Measurements from ENCODE around the gene NIT1.

The NIT1 gene

DNA sequence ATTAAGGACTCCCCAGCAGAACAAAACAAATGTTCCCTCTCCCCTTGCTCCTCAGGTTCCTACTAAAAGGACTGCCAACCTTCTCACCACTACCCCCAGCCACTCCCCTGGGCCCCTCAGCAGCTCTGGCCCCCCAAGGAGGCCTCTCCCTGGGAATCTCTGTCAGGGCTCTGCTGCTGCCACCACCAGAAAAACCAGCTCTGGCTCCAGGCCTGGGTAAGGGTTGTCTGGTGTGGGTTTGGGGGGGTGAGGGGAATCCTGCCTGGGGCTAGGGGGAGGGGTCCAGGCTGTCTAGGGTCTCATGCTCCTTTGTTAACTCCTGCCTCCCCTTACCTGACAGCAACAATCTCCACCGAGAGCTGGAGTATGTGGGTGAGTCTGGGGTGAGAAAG, 33.3 kb upstream of the NIT1 start:
- no peak for DNase-seq

DNA sequence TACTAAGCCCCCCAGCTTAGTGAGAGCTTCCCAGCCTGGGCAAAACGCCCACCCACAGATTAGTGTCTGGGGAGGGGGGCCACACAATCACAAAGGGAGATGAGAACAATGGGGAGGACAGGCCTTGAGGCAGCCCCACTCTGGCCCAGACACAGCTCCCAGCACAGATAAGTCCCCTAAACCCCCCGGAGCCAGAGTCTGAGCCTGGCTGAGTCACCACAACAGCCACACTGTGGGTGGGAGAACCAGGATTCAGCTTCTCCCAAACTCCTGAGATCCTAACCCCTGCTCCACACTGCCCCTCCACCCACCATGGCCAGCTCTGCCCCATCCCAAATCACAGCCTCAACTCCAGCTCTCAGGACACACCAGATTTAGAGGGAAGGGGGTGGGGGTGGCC, 32.7 kb upstream of the NIT1 start:
- no peak for DNase-seq

- DNase-seq = no peak
Measured at GRCh38 chr1:161086457-161086856, 31.4 kb upstream of the NIT1 start.

DNA sequence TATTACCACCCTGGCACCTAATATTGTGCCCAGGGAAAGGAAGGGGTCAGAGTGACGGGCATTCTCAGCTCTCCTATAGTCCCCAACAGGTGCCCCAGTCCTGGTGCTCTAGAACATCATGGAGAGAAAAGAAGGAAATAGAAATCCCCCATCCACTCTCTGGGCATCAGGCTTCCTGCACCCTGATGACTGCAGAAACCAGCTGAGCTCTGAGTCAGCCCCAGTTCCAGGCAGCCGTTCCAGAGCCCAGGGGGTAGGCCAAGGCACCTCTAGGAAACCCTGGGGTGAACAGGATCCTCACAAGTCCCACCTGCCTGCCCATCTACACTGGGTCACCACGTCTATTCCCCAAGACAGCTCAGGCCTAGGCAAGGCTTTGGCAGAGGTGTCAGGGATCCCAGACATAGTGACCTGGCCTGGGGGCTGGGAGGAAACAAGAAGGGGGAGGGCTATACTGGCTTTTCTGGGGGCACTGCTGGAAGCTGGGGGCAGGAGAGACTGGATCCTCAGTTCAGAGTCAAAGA, 29.3 kb upstream of the NIT1 start:
- no peak for DNase-seq

DNA sequence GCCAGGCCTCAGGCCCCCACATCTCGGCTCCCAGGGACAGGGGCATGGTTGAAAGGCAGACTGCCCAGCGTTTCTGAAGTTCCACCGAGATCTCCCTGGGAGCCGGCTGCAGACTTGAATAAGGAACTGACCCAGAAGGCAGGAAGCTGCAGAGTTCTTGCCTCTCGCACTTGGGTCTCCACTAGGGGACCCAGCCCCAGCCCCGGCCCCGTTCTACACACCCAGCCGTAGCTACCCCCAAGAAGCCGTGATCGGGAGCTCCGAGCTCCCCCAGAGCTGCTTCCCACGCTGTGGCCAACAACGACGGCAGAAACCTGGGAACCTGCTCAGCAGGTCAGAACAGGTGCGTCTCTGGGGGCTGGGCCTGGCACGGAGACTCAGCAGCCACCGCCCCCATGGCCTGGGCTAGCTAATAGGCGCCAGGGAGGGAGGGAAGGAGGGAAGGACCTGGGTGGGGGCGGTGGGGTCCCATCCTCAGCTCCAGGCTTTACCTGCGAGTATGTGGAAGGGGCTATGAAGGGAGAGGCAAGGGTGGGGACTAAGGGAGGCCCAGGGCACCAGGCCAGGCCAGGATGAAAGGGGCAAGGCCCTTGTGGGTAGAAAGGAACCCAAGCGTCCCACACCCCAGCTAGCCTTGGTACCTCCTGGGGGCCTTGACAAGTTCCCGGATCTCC, 28.5 kb upstream of the NIT1 start, which contains the start of gene NECTIN4:
TSS of gene NECTIN4 (minus strand) at position 308 of the 674 bp plus-strand sequence. CDS start at position 46, 262 bp downstream.
- no peak for DNase-seq

GRCh38 chr1:161089938-161090337, 28.0 kb upstream of the NIT1 start:
- no peak for DNase-seq

GRCh38 chr1:161090617-161091016, 27.3 kb upstream of the NIT1 start:
- no peak for DNase-seq

- no peak for DNase-seq
Measured at GRCh38 chr1:161091093-161091492, 26.8 kb upstream of the NIT1 start.

GRCh38 chr1:161091796-161092507, 26.0 kb upstream of the NIT1 start:
- no peak for DNase-seq

- DNase-seq = no peak
Measured at GRCh38 chr1:161092621-161093028, 25.3 kb upstream of the NIT1 start.

DNA sequence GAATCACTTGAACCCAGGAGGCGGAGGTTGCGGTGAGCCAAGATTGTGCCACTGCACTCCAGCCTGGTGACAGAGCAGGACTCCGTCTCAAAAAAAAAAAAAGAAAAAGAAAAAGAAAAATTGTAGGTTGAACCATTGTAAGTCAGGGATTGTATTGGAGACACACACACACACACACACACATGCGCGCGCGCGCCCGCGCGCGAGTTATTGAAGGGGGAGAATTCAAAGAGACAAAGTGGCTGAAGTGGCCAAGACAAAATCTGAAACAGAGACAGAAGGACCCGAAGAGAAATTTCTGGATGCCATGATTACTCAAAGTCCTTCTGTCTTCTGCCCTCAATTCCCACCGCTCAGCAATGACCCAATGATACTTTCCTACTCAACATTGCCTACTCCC, 23.4 kb upstream of the NIT1 start:
- no peak for DNase-seq

DNA sequence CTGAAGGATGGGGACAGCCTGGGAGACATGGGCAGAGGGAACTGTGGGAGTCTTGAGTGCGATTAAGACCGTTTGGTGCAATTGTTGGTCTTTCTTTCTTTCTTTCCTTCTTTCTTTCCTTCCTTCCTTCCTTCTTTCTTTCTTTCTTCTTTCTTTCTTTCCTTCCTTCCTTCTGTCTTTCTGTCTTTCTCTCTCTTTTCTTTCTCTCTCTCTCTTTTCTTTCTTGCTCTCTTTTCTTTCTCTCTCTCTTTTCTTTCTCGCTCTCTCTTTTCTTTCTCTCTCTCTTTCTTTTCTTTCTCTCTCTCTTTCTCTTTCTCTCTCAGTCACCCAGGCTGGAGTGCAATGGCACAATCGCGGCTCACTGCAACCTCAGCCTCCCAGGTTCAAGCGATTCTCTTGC, 22.7 kb upstream of the NIT1 start:
- DNase-seq = no peak

GRCh38 chr1:161096015-161096414, 21.9 kb upstream of the NIT1 start:
- no peak for DNase-seq

DNA sequence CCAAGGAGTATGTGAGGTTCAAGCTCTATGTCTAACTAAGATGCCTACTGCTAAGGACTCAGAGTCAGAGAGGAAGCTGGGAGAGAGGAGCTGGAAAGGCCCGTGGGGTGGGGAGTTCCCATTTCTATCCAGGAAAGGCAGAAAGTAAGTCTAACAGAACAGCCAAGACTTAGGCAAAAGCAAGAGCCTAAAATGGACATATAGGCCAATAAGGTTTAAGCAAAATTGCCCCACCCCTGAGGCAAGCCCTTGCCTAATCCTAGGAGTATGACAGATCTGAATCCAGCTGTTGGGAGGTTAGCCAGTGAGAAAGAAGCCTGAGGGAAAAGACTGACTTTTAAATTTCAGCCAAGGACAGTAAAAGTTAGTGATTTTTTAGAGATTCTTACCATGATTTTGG, 21.4 kb upstream of the NIT1 start:
- no peak for DNase-seq

- peak; percentile 93 for DNase-seq
Measured at GRCh38 chr1:161098210-161099068, 19.5 kb upstream of the NIT1 start, which contains the start of gene KLHDC9. Gene KLHDC9, plus strand, starts transcription at chr1:161098361. Its CDS starts 175 bp downstream, at chr1:161098536.

- peak; percentile 7 for DNase-seq
Measured at GRCh38 chr1:161099090-161099802, 18.7 kb upstream of the NIT1 start.

- DNase-seq = no peak
Measured at GRCh38 chr1:161100556-161100955, 17.3 kb upstream of the NIT1 start.

- no peak for DNase-seq
Measured at GRCh38 chr1:161106431-161106830, 11.5 kb upstream of the NIT1 start.

- no peak for DNase-seq
Measured at GRCh38 chr1:161111117-161111516, 6.8 kb upstream of the NIT1 start.

DNA sequence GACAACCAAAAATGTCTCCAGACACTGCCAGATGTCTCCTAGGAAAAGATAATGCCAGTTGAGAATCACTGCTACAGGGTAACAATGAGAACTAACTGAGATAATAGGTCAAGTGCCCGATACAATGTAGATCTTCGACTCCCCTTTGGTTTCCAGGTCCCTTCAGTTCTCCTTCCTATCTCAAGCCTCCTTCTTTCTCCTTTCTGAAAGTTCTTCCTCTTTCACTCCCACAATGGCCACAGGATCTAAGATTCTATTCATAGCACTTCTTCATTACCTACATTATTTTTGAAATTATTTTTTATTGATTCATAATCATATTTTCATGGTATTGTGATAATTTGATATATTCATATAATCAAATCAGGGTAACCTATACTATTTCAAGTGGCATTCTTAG, 6.4 kb upstream of the NIT1 start:
- DNase-seq = no peak

- DNase-seq = no peak
Measured at GRCh38 chr1:161113915-161114314, 4.0 kb upstream of the NIT1 start.

DNA sequence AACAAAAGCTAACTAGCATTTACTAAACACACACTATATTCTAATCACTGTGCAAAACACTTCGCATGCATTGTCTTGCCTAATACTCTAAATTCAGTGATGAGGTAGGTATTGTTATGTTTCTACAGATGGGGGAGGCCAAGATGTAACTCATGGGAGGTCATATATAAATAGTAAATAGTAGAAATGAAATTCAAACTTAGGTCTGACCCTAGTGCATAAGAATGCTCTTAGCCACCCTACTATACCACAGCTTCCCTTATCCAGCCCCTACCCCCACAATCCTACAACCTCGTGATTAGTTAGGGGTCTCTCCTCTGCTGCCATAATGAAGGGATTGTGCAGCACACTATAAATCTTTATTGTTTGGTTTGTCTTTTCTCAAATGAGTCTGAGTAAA, 3.3 kb upstream of the NIT1 start:
- DNase-seq = no peak

All from NCI-H345 (cell line).